Stimulated activated CD4-positive, alpha-beta T cell treated with anti-CD3 and anti-CD28 coated beads, TNF-alpha, amount 100 ng/mL, for 24 hours (primary cell): ENCODE data around the gene ZBTB32.
"Not testable (repeated sequence)": the region's sequence is repeated elsewhere in the genome, so short reads cannot be mapped to it uniquely, and the experiment has no call there.

ENCODE experiments used
- DNase-seq, 3 experiments: peaks; one replicate each; pipeline ENCODE4 v3.0.0-alpha.2; 2020; ENCODE audit warnings: low read depth in 3 of 3

ZBTB32 gene

DNA sequence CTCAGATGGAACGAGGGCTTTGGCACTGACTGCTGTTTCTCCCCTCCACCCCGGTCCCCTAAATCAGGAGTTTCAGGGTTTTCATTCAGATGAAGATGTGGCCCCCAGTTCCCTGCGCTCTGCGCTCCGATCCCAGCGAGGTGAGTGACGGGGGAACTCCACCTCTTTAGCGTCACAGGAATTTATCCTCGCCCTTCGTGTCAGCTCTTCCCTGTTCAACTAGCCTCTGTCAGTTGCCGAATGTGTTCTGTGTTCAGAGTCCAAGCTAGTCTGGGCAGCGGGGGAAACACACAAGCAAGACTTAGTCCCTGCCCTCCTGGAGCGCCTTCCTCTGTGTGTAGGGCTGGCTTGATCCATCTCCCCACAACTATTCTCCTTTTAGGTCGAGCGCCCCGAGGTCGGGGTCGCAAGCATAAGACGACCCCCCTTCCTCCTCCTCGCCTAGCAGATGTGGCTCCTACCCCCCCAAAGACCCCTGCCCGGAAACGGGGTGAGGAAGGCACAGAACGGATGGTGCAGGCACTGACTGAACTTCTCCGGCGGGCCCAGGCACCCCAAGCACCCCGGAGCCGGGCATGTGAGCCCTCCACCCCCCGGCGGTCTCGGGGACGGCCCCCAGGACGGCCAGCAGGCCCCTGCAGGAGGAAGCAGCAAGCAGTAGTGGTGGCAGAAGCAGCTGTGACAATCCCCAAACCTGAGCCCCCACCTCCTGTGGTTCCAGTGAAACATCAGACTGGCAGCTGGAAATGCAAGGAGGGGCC is 15.2 kb downstream of the ZBTB32 start:
- DNase-seq, result no peak

DNA sequence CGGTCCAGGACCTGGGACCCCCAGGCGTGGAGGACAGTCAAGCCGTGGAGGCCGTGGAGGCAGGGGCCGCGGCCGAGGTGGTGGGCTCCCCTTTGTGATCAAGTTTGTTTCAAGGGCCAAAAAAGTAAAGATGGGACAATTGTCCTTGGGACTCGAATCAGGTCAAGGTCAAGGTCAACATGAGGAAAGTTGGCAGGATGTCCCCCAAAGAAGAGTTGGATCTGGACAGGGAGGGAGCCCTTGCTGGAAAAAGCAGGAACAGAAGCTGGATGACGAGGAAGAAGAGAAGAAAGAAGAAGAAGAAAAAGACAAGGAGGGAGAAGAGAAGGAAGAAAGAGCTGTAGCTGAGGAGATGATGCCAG is 15.8 kb downstream of the ZBTB32 start:
- DNase-seq, result no peak

DNA sequence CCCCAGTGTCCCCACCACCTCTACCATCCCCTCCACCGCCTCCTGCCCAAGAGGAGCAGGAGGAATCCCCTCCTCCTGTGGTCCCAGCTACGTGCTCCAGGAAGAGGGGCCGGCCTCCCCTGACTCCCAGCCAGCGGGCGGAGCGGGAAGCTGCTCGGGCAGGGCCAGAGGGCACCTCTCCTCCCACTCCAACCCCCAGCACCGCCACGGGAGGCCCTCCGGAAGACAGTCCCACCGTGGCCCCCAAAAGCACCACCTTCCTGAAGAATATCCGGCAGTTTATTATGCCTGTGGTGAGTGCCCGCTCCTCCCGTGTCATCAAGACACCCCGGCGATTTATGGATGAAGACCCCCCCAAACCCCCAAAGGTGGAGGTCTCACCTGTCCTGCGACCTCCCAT is 16.3 kb downstream of the ZBTB32 start:
- no peak for DNase-seq

DNA sequence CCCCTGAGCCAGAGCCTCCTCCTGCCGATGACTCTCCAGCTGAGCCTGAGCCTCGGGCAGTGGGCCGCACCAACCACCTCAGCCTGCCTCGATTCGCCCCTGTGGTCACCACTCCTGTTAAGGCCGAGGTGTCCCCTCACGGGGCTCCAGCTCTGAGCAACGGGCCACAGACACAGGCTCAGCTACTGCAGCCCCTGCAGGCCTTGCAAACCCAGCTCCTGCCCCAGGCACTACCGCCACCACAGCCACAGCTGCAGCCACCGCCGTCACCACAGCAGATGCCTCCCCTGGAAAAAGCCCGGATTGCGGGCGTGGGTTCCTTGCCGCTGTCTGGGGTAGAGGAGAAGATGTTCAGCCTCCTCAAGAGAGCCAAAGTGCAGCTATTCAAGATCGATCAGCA is 17.0 kb downstream of the ZBTB32 start:
- DNase-seq, result no peak

DNA sequence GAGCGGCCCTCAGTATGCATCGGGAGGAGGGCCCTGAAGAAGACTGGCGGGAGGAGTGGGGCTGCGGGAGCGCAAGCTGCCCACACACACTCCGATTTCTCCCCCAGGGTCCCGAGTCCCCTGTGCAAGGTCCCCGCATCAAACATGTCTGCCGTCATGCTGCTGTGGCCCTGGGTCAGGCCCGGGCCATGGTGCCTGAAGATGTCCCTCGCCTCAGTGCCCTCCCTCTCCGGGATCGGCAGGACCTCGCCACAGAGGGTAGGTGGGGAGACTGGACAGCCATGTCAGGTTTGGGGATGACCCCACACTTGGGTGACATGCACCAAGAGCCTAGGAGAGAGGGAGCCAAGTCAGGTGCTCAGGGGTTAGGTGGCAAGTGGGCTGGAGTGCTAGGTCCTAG is 18.1 kb downstream of the ZBTB32 start:
- no peak for DNase-seq

DNA sequence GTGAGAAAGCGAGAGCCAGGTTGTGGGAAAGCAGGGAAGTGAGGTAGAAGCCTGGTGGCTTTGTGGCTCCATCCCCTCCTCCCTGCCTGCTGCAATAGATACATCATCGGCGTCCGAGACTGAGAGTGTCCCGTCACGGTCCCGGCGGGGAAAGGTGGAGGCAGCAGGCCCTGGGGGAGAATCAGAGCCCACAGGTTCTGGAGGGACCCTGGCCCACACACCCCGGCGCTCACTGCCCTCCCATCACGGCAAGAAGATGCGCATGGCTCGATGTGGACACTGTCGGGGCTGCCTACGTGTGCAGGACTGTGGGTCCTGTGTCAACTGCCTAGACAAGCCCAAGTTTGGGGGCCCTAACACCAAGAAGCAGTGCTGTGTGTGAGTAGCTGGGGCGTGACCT is 18.5 kb downstream of the ZBTB32 start:
- DNase-seq, result no peak

DNA sequence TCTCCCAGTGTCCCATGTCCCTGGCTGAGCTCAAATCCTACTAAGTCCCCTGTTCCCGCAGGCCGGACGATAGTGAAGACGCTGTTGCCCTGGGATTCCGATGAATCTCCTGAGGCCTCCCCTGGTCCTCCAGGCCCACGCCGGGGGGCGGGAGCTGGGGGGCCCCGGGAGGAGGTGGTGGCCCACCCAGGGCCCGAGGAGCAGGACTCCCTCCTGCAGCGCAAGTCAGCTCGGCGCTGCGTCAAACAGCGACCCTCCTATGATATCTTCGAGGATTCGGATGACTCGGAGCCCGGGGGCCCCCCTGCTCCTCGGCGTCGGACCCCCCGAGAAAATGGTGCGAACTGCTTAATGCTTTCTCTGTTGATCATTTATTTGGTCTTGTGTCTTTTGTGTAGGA is 19.3 kb downstream of the ZBTB32 start:
- no peak for DNase-seq

DNA sequence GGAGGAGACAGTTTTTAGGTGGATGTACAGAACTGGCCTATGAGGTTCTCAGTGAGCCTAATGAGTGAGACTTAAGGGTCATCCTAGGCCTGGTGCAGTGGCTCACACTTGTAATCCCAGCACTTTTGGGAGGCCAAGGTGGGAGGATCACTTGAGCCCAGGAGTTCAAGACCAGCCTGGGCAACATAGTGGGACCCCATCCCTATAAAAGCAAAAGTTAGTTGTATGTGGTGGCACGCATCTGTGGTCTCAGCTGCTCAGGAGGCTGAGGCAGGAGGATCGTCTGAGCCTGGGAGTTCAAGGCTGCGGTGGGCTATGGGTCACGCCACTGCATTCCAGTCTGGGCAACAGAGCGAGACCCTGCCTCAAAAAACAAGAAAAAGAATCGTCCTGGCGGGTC is 19.8 kb downstream of the ZBTB32 start:
- not testable (repeated sequence) for DNase-seq

DNA sequence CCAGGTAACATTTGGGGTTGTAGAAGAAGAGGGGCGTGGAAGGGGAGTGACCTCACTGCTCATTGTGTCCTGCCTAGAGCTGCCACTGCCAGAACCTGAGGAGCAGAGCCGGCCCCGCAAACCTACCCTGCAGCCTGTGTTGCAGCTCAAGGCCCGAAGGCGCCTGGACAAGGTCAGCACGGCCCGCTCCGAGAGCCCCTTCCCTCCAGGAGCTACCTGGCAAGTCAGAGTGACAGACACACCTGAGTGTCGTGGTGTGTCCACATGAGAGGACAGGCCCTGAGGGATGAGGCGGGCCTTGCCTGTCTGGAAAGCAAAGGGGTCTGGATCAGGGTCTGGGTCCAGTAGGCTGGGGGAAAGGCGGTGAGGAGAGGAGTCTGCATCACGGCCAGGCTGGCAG is 20.2 kb downstream of the ZBTB32 start:
- DNase-seq, result no peak

DNA sequence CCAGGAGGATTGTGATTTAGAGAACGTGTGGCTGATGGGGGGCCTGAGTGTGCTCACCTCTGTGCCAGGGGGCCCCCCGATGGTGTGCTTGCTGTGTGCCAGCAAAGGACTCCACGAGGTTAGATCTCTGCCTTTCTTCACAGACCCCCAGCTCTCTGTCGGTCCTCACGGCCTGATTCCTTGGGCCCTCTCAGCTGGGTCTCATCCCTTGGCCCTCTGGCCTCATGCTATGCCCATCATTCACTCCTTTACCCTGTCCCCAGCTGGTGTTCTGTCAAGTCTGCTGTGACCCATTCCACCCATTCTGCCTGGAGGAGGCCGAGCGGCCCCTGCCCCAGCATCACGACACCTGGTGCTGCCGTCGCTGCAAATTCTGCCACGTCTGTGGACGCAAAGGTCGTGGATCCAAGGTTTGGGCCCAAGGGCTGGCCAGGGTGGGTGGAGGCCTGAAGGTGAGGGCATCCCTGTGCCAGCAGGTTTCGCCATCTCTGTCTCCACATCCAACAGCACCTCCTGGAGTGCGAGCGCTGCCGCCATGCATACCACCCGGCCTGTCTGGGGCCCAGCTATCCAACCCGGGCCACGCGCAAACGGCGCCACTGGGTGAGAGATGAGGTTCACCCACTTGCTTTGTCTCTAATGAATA is 21.0 kb downstream of the ZBTB32 start:
- DNase-seq, result no peak

DNA sequence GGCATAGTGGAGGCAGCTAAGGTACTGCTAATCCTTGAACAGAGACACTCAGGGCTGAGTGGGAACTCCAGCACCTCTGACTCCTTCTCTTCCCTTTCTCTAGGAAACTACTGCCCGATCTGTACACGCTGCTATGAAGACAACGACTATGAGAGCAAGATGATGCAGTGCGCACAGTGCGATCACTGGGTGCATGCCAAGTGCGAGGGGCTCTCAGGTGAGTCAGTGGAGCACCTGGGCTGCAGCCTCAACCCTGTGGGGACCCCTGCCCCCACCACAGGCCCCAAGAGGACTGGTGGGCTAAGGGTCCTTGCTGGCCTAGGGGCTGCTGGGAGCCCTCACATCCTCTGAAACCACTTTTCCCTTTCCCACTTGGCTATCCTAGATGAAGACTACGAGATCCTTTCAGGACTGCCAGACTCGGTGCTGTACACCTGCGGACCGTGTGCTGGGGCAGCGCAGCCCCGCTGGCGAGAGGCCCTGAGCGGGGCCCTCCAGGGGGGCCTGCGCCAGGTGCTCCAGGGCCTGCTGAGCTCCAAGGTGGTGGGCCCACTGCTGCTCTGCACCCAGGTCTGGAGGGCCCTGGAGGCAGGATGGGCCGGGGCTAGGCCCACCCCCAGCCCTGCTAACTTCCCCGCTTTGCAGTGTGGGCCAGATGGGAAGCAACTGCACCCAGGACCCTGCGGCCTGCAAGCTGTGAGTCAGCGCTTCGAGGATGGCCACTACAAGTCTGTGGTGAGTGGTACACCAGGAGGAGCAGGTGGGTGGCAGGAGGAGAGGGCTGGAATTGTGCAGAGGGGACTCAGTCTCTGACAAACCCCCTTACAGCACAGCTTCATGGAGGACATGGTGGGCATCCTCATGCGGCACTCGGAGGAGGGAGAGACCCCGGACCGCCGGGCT is 22.9 kb downstream of the ZBTB32 start:
- DNase-seq, result no peak

DNA sequence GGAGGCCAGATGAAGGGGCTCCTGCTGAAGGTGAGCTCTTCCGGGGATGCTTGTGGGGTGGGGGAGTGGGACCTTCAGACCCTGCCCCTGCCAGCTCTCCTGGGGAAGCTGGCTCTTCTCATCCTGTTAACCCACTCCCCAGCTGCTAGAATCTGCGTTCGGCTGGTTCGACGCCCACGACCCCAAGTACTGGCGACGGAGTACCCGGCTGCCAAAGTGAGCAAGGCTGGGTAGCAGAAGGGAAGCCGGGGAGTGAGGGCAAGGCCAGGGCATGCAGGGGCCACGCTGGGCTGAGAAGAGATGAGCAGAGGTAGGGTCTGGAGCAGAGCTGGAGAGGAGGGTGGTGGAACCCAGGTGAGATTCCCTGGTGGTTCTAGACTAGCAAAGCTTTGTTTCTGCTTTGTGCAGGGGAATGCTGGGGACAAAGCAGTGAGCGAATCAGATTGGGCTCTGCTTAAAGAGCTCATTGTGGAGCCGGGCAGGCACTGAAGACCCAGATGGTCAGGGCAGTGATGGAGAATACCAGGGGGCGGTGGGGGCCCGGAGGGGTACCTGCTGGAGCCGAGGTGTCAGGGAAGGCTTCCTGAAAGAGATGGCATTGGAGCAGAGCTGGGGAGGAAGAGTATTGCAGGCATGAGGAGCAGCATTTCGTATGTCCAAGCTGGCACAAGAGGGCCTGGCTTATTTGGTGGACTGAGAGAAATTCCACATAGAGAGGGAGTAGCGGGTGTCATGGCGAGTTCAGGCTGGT is 23.8 kb downstream of the ZBTB32 start:
- no peak for DNase-seq

DNA sequence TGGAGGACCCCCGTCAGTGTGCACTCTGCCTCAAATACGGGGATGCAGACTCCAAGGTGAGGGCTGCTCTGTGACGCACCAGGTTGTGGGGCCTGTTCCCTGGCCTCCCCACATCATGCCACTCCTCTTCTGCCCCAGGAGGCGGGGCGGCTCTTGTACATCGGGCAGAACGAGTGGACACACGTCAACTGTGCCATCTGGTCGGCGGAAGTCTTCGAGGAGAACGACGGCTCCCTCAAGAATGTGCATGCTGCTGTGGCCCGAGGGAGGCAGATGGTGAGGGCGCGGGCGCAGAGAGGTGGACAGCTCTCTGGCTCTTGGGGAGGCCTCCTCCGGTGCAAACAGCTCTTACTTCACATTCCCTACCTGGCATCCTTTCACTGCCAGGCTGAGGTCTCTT is 24.7 kb downstream of the ZBTB32 start:
- DNase-seq, result no peak

DNA sequence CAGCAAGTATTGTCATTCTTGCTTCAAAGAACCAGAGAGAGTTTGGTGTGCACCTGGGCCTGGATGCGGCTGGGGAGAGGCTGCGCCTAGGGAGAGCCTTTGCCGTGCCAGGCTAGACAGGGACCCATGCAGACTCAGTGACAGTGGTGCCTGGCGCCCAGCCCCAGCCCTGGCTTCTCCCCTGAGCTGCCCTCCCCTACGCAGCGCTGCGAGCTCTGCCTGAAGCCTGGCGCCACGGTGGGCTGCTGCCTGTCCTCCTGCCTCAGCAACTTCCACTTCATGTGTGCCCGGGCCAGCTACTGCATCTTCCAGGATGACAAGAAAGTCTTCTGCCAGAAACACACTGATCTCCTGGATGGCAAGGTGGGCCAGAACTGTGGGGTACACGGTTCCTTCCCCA is 25.4 kb downstream of the ZBTB32 start:
- no peak for DNase-seq

DNA sequence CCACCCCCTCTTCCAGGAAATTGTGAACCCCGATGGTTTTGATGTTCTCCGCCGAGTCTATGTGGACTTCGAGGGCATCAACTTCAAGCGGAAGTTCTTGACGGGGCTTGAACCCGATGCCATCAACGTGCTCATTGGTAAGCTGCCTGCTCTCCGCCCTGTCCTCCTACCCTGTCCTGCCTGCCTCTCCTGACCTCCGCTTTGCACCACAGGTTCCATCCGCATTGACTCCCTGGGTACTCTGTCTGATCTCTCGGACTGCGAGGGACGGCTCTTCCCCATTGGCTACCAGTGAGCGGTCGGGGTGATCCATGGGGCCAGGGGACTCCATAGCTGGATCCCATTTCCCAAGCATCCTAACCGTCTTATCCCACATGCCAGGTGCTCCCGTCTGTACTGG is 26.0 kb downstream of the ZBTB32 start:
- DNase-seq, result no peak

DNA sequence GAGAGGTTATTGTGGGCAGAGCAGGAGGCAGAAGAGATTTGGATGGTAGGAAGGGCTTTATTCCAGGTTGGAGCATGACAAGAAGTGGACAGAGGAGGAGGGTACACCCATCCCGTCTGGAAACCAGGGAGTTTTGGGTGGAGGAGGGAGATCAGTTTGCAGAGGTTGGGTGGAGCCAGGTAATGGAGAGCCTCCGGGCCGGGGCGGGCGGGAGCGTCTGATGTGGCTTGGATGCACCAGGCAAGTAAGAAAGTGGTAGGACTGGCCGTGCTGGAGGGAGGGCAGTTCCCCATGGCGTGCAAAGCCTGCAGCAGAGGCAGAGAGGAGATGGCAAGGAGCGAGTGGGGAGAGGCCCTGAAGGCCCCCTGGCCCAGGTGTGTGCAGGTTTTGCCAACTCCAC is 27.0 kb downstream of the ZBTB32 start:
- no peak for DNase-seq

DNA sequence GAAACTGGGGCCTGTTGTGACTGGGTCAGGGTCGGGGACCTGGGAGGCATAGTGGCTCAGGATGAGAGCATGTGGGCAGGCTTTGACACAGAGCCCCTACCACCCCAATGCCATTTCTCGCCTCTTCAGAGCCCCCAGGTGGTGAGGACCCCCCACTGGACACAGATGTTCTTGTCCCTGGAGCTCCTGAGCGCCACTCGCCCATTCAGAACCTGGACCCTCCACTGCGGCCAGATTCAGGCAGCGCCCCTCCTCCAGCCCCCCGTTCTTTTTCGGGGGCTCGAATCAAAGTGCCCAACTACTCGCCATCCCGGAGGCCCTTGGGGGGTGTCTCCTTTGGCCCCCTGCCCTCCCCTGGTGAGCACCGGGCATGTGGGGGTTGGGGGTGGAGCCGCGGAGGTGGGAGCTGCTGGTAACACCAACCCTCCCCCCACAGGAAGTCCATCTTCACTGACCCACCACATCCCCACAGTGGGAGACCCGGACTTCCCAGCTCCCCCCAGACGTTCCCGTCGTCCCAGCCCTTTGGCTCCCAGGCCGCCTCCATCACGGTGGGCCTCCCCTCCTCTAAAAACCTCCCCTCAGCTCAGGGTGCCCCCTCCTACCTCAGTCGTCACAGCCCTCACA is 27.5 kb downstream of the ZBTB32 start:
- no peak for DNase-seq

DNA sequence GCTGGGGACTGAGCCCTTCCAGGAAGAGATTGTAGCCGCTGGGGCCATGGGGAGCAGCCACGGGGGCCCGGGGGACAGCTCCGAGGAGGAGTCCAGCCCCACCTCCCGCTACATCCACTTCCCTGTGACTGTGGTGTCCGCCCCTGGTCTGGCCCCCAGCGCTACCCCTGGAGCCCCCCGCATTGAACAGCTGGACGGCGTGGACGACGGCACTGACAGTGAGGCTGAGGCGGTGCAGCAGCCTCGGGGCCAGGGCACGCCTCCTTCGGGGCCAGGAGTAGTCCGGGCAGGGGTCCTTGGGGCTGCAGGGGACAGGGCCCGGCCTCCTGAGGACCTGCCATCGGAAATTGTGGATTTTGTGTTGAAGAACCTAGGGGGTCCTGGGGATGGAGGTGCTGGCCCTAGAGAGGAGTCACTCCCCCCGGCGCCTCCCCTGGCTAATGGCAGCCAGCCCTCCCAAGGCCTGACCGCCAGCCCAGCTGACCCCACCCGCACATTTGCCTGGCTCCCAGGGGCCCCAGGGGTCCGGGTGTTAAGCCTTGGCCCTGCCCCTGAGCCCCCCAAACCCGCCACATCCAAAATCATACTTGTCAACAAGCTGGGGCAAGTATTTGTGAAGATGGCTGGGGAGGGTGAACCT is 28.3 kb downstream of the ZBTB32 start:
- no peak for DNase-seq

DNA sequence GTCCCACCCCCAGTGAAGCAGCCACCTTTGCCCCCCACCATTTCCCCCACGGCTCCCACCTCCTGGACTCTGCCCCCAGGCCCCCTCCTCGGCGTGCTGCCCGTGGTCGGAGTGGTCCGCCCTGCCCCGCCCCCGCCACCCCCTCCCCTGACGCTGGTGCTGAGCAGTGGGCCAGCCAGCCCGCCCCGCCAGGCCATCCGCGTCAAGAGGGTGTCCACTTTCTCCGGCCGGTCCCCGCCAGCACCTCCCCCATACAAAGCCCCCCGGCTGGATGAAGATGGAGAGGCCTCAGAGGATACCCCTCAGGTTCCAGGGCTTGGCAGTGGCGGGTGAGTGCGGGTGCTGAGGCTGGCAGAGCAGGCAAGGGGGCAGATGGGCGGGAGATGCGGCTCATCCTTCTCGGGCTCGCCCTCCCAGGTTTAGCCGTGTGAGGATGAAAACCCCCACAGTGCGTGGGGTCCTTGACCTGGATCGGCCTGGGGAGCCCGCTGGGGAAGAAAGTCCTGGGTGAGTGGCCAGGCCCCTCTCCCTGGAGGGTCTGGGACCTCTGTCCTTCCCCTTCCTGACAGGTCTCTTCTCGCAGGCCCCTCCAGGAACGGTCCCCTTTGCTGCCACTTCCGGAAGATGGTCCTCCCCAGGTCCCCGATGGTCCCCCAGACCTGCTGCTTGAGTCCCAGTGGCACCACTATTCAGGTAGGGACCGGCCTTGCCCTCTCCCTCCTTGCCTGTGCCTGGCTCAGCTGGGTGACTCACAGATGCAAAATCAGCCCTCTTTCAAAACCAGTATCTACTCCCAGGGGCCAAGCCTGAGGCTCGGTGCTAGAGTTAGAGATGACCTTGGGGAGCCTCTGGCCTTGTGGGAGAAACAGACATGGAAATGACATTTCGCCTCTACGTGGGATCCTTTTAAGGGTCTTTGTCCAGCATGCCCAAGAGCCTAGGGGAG is 29.1 kb downstream of the ZBTB32 start:
- no peak for DNase-seq

DNA sequence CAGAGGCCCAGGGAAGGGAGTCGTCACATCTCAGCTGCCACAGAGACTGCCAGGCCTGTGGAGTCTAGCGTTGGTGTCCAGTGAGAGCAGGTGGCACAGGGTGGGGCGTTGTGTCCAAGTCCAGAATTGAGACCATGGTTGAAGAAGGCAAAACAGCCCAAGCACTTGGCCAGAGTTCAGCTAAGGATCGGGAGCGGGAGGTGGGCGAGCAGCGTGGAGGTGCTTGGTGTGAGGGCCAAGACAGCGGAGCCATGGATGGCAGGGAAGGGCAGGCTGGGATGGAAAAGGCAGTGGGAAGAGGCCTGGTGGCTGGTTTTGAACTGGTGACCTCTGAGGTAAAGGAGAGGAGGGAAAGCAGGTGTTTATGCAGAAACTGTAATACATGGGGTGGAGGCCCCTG is 29.9 kb downstream of the ZBTB32 start:
- no peak for DNase-seq
